Activated CD8-positive, alpha-beta memory T cell treated with anti-CD3 and anti-CD28 coated beads, Interleukin-2, amount 50 U/mL, for 1 hour (primary cell): ENCODE data around the gene ARID5A.
"Not testable (repeated sequence)": the region's sequence is repeated elsewhere in the genome, so short reads cannot be mapped to it uniquely, and the experiment has no call there.

Experiments
- DNase-seq: peaks from one replicate; pipeline ENCODE4 v3.0.0-alpha.2; 2020; ENCODE audit errors: extremely low read depth

Gene ARID5A, protein sequence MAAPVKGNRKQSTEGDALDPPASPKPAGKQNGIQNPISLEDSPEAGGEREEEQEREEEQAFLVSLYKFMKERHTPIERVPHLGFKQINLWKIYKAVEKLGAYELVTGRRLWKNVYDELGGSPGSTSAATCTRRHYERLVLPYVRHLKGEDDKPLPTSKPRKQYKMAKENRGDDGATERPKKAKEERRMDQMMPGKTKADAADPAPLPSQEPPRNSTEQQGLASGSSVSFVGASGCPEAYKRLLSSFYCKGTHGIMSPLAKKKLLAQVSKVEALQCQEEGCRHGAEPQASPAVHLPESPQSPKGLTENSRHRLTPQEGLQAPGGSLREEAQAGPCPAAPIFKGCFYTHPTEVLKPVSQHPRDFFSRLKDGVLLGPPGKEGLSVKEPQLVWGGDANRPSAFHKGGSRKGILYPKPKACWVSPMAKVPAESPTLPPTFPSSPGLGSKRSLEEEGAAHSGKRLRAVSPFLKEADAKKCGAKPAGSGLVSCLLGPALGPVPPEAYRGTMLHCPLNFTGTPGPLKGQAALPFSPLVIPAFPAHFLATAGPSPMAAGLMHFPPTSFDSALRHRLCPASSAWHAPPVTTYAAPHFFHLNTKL

DNA sequence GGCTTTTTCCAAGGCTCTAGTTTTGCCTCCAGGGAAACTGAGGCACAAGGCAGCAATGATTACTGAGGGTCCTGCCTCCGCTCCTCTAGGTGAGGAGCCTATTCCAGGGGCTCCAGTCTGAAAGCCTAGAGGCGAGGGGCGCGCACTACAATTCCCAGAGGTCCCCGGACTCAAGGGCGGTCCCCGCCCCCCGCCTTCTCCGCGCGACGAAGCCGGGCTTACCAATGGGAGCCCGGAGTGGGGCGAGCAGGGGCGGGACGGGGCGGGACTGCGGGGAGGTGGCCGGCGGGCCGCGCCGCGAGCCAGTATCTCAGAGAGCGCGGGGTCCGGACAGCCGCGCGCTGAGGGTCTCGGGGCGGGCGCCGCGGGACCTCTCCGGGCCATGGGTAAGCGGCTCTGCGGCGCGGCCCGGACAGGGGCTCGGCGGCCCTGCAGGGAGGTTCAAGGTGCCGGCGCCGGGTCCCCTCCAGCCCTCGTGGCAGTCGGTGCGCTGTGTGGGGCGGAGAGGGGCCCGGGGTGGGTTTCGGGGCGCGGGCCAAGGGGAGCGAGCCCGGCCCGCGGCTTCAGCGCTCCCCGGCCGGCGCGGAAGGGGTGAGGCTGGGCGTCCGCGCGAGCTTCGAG lies at the start of gene ARID5A:
Gene ARID5A, plus strand, starts transcription at position 308 of the 621 bp plus-strand sequence. Its CDS starts 75 bp downstream, at position 383.
- peak; percentile 80 for DNase-seq

DNA sequence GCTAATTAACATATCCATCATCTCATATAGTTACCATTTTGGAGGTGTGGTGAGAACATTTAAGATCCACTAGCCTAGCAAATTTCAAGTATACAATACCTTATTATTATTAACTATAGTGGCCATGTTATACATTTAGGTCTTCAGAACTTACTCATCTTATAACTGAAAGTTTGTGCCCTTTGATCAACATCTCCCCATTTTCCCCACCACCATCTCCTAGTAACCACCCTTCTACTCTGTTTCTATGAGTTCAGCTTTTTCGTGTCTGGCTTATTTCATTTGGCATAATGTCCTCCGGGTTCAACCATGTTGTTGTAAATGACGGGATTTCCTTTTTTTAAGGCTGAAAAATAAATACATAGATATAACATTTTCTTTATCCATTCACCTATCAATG lies 47.3 kb upstream of the ARID5A start:
- DNase-seq = no peak

DNA sequence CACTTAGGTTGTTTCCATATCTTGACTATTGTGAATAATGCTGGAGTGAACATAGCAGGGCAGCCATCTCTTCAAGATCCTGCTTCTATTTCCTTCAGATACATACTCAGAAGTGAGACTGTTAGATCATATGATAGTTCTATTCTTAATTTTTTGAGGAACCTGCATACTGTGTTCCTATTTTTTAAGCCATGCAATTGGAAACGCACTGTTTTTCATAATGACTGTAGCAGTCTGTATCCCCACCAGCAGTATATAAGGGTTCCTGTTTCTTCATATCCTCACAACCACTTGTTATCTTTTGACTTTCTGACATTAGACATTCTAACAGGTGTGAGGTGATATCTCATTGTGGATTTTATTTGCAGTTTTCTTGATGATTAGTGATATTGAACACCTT lies 46.9 kb upstream of the ARID5A start:
- no peak for DNase-seq

DNA sequence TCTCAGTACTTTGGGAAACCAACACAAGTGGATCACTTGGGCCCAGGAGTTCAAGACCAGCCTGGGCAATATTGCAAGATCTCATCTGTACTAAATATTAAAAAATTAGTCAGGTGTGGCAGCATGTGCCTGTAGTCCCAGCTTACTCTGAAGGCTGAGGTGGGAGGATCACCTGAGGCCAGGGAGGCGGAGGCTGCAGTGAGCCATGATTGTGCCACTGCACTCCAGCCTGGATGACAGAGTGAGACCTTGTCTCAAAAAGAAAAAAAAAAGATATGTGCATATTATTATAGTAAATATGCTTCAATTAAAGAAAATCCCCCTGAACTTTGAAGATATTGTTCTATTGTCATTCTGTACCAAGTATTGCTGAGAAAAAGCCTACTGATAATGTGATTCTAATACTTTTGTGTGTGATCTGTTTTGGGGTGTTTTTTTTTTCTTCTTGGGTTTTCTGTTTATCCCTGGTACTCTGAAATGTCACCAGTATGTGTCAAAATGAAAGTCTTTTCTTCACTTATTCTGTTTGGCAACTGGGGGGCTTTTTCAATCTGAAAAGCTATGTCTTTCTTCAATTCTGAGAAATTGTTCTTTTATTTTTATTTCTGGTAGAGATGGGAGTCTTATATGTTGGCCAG lies 44.6 kb upstream of the ARID5A start:
- no peak for DNase-seq

DNA sequence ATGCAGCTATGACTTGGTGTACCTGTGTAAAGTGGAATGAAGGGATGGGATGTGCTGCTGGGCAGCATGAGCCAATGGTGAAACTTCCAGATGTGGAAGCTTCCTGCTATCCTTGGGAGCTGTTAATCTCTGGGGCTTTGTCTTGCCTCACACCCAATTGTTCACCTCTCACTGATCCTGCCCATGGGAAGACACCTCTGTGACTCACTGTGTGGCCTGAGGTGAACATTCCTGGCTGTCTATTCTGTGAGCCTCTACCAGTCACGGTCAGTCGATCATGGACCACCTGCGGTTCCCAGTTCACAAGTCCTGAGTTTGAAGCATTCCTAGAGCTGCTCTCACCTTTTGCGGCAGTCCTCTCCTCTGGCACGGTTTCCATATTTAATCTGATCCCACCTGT lies 43.5 kb upstream of the ARID5A start:
- DNase-seq = no peak

DNA sequence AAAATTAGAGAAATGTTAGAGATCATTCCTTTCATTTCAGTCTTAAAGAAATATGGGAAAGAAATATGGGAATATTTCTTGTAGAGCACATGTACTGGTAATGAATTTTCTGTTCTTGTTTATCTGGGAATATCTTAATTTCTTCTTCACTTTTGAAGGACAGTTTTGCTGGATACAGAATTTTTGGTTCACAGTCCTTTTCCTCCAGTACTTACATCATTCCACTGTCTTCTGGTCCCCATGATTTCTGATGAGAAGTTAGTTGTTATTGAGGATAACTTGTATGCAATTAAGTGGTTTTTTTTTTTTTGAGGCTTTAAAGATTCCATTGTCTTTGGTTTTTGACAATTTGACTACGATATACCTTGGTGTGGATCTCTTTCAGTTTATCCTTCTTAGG lies 42.4 kb upstream of the ARID5A start:
- DNase-seq = no peak

DNA sequence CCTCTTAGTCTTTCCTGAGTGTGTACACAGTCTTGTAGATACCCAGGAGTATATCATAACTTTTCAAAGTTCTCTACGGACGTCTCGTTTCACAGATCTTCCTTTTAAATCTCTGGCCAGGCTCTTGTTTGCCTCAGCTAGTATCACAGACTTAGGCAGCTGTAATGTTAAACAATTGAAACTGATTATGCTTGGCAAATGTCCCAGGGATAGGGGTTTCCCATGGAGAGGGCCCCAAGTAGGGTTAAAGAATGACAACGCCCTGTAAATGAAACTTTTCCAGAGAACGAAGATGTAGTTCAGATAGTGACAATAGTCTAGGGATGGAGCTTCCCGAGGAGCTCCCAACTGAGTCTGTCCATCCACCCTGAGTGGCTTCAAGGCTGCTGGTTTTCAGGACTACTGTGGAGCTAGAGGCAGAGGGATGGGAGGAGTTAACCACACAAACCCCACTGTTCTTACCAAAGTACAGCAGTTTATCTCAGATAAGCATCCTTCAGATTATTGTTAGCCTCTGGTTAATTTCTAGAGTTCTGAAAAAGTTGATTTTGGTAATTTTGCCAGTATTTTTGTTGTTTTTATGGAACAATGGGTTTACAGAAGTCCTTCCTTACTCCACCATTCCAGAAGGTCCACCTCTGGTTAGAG lies 40.4 kb upstream of the ARID5A start:
- DNase-seq = no peak

DNA sequence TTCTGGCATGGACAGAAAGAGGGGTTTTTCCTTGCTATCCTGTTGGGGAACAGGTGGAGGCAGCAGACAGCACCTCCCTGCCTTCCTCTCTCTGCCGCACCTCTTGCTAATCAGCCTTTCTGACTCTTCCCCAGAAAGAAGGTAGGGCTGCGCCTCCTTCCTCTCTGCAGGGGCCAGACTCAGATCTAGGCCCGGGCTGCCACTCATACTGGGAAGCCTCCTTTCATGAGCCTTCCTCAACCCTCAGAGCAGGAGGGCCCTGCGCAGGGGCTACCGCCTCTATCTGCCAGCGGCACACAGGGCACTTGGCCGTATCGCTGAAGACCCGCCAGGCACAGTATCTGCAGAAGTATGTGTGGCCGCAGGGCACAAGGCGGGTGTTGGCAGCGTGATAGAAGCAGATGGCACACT lies 38.5 kb upstream of the ARID5A start:
- DNase-seq = no peak

DNA sequence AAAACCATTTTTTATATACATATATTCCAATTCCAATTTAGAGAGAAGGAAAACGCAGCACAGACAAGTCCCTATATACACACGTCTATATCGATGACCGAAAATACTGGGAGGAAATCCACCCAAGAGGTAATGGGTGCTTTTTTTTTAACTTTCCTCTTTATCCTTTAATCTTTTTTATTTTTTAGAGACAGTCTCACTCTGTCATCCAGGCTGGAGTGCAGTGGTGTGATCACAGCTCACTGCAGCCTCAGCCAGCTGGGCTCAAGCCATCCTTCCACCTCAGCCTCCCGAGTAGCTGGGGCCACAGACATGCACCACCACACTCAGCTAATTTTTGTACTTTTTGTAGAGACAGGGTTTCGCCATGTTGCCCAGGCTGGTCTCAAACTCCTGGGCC lies 37.9 kb upstream of the ARID5A start:
- DNase-seq = not testable (repeated sequence)

DNA sequence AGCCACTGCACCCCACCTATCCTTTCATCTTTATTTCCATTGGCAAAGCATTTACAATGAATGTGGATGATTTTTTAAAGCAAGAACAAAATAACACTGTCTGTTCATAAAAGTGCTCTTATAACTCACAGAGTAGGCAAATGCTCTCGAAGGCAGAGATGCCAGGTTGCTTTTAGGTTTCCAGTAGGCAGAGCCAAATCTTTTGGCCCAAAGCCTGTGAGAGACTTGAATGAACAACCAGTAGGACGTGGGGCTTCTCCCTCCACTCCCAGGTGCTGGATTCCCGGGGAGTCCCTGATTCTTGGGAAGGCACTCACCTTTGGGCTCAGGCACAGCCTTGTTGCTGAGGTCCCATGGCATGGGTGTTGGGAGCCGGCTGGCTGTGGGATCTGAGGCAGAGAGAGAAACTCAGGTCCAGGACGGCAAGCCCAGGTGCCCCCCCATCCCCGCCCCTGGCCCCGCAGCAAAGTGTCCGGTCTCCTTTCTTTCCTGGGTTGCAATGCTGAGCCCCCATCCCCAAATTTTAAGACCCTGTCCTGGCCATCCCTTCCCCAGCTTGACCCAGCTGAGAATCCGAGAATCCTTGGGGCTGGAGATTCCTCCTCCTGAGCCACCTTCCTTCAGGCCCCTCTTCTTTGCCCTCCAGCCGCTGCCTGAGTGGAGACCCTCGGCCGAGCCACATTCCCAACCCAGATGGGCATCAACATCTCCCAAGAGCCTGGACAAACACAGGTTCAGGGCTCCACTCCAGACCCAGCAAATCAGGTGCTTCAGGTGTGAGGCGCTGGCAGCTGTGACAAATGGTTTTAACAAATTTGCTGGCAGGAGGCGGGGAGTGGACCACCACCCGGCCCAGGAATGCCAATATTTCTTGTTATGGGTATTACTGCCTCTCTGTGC lies 37.2 kb upstream of the ARID5A start:
- DNase-seq = no peak

DNA sequence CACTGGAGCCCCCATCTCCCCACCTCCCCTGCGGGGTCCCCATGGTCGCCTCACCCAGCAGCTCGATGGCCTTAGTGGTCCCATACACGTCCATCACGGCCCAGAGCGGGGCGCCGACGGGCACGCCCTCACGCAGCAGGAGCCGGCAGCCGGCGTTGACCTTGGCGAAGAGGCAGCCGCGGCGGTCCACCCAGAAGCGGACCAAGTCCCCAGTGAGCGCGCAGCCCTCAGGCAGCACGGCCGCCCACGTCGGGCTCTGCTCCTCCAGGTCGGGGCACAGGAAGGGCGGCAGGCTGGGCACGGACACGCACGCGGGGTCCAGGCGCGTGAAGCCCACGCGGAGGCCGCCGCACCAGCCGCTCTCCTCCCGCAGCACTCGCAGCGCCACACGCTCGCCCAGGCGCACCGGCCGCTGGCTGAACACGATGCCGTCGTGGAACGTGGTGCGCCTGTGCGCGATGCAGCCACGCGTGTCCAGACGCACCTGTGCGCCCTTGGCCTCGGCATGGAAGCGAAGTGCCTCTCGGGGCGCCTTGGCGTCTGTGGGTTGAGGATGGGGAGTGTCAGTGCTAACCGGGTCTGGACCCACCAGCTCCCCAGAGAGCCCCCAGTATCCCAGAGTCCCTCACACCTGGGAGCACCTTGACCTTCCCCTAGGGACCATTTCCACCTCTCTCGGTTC lies 36.0 kb upstream of the ARID5A start:
- no peak for DNase-seq

DNA sequence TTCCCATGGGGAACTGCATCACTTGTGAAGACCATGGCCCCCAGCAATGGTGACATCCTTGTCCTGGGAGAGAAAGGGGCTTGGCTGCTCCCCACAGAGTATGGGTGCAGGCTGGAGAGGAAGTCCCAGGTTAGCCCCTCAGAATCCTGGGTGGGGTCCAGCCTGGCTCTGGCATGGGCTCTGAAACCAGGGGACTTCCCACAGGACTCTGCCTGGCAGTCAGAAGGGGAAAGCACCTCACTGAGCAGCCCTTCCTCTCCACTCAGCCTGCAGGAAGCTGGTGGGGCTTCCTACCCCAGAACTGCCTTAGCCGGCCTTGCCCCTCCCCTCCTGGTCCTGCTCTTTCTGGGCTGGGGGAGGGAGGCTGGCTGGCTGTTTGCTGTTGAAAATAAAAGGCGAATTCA lies 35.1 kb upstream of the ARID5A start:
- no peak for DNase-seq

DNA sequence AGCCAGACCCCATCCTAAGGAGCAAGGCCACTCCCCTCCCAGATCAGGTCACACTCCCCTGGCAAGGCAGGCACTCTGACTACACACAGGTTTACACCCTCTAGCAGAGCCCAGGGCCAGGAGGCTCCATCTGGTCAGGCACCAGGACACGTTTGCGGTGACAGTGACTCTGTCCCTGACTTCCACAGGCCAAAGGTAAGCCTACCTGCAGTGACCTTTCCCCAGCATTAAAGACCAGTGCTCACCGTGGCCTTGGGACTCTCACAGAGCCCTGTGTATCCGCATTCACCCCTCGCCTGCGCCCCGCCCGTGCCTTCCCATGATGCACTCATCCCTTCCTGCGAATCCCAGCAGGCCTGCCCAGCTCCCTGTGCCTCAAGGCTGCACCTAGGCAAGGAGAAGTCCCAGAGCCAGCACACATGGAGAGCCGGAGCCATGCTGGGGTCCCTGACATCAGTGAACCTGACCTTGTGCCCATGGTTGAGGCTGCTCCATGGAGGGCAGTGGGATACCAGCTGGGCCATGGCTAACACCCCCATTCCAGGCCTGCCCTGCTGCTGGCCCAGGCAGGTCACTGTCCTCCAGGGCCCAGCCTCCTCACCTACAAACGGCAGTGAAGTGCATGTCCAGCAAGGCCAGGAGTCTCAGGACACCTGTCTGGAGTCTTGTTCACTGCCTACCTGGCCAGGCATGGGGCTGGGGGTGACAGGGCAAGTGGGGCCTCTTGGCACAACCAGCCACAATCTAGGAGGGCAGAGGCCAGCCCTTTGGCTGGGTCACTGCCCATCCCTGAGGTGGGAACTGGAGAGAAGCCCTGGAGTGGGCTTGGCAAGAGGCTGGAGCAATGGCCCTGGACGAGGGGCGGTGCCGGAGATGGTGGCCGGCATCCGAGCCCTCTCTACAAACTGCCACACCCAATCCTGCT lies 34.4 kb upstream of the ARID5A start:
- no peak for DNase-seq

DNA sequence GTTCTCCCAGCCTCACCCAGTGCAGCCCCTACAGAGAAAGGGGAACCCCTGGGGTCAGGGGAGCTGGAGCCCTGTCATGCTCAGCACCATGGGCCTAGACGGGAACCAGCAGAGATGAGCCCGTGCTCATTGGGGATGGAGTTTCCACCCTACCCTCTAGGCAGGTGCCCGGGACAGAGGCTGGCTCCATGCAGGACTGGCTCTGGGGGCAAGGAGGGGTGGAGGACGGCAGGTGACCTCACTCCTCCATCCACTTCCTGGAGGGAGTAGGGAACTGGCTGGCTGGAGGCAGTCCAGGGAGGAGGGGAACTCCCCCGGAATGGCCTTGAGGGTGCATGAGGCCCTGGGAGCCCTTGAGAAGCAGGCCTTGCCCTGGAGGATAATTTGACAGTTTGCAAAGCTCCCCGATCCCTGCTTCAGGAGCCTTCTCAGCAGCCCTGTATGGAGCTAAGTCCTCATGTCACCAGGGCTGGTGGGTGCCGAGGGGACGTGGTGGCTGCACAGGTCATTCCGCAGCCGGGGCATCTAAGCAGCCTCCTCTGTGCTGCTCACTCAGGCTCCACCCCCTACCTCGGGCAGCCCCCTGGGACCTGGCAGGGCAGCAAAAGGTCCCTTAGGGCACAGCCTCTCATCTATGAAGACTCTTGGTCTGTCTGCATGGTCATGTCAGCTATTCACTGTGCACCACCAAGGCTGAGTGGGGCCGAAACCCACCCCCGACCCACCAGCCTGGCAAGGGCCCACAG lies 33.5 kb upstream of the ARID5A start:
- no peak for DNase-seq

DNA sequence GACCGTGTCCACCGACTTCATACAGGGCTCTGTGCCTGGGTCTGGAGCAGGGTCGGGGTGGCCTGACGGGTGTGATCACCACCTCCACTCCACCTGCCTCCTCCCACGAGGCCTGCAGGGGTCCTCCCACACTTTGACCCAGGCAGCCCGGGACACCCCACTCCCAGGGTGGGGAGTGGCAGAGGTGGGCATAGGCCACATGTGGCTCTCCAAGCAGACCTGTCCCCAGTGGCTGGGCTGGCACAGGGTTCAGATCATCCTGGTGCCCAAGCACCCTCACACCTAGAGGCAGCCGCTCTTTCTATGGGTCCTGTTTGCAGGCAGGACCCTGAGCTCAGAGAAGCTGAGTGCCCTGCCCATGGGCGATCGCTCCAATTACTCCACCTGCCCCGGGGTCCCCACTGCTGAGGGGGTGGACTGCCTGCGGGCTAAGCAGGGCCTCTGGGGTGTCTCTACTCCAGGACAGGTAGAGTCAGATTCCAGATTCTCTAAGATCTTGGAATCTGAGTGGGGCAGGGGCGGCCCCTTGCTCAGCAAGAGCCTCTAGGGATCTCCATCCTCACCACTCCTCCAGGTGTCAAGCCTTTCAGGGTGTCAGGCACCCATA lies 32.8 kb upstream of the ARID5A start:
- DNase-seq = no peak

DNA sequence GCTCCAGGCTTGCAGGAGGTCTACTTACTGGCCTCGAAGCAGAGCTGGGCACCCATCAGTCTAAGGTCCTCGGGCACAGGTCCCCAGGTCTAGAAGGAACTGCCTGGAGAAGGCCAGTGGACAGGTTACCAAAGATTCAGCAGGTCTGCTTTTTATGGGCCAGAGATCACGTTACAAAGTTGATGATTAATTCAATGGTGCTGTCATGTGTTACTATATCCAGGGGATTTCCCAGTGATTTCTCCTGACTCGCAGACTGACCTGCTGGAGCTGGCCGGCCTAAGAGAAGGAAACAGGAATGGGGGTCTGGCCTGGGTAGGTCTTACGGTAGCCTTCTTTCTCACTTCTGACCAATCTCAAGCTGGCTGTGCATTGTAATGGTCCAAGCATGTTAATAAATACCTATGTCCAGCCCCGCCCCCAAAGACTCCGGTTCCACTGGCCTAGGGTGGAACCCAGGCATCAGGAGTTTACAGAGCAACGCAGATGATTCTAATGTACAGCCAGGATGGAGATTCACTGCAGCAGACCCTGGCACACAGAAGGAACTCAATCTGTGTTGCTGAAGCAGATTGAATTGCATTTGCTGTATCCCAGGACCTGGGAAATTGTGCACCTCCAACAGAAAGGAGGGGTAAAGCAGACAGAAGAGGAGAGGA lies 31.2 kb upstream of the ARID5A start, which contains the start of gene NEURL3:
Gene NEURL3, minus strand, starts transcription at position 127 of the 659 bp plus-strand sequence. Its CDS starts 71 bp downstream, at position 56.
- no peak for DNase-seq
